ENCODE results near the gene ARIH2. TPM values are rescaled to one million over a fixed set of nuclear protein-coding genes. Genes with fewer than 3 reads are reported as not detected.

Gene ARIH2
- total and polyA plus RNA-seq, 2 experiments from 2014 or later, result 76.4 to 118 TPM

DNA sequence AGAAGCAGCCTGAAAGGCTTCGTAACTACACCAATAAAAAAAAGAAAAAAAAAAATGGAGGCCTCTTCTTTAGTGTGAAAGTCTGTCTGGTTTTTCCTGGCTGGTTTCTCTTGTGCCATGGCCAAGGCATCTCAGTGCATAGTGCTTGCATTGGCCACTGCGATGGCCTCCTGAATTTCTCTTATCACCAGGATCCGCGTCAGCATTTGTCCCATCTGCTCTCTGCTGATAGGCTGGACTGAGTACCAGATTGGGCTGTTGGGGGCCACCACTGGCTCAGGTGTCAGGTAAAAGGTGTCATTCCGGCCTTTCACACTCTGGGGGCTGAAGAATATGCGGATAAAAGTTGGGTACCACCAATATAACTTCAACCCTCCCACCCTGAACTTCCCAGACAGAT, 111.7 kb downstream of the ARIH2 start (continued):
- TF ChIP-seq JUNB (IDR thresholded peaks at IDR 0.05; ENCODE audit: unreplicated experiment) (no peak), EZH2 (IDR thresholded peaks at IDR 0.05; ENCODE audit: low read depth, unreplicated experiment) (no peak), ZNF331 (CRISPR knock-in tag; IDR thresholded peaks at IDR 0.05; ENCODE audit: low read depth) (no peak), POLR2AphosphoS5 (IDR thresholded peaks at IDR 0.05; ENCODE audit: low read depth) (no peak), ZNF114 (CRISPR knock-in tag; IDR thresholded peaks at IDR 0.05) (no peak), EZH2phosphoT487 (IDR thresholded peaks at IDR 0.05; ENCODE audit: unreplicated experiment) (no peak)
- TF ChIP-seq, protein P1, sequence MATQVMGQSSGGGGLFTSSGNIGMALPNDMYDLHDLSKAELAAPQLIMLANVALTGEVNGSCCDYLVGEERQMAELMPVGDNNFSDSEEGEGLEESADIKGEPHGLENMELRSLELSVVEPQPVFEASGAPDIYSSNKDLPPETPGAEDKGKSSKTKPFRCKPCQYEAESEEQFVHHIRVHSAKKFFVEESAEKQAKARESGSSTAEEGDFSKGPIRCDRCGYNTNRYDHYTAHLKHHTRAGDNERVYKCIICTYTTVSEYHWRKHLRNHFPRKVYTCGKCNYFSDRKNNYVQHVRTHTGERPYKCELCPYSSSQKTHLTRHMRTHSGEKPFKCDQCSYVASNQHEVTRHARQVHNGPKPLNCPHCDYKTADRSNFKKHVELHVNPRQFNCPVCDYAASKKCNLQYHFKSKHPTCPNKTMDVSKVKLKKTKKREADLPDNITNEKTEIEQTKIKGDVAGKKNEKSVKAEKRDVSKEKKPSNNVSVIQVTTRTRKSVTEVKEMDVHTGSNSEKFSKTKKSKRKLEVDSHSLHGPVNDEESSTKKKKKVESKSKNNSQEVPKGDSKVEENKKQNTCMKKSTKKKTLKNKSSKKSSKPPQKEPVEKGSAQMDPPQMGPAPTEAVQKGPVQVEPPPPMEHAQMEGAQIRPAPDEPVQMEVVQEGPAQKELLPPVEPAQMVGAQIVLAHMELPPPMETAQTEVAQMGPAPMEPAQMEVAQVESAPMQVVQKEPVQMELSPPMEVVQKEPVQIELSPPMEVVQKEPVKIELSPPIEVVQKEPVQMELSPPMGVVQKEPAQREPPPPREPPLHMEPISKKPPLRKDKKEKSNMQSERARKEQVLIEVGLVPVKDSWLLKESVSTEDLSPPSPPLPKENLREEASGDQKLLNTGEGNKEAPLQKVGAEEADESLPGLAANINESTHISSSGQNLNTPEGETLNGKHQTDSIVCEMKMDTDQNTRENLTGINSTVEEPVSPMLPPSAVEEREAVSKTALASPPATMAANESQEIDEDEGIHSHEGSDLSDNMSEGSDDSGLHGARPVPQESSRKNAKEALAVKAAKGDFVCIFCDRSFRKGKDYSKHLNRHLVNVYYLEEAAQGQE (IDR thresholded peaks at IDR 0.05; ENCODE audit: unreplicated experiment), result no peak
- TF ChIP-seq, protein P2, sequence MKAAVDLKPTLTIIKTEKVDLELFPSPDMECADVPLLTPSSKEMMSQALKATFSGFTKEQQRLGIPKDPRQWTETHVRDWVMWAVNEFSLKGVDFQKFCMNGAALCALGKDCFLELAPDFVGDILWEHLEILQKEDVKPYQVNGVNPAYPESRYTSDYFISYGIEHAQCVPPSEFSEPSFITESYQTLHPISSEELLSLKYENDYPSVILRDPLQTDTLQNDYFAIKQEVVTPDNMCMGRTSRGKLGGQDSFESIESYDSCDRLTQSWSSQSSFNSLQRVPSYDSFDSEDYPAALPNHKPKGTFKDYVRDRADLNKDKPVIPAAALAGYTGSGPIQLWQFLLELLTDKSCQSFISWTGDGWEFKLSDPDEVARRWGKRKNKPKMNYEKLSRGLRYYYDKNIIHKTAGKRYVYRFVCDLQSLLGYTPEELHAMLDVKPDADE (IDR thresholded peaks at IDR 0.05), result no peak
- TF ChIP-seq, protein P3, sequence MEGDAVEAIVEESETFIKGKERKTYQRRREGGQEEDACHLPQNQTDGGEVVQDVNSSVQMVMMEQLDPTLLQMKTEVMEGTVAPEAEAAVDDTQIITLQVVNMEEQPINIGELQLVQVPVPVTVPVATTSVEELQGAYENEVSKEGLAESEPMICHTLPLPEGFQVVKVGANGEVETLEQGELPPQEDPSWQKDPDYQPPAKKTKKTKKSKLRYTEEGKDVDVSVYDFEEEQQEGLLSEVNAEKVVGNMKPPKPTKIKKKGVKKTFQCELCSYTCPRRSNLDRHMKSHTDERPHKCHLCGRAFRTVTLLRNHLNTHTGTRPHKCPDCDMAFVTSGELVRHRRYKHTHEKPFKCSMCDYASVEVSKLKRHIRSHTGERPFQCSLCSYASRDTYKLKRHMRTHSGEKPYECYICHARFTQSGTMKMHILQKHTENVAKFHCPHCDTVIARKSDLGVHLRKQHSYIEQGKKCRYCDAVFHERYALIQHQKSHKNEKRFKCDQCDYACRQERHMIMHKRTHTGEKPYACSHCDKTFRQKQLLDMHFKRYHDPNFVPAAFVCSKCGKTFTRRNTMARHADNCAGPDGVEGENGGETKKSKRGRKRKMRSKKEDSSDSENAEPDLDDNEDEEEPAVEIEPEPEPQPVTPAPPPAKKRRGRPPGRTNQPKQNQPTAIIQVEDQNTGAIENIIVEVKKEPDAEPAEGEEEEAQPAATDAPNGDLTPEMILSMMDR (conservative IDR thresholded peaks at IDR 0.05; ENCODE audit: low read depth in 2 of 2), result no peak

DNA sequence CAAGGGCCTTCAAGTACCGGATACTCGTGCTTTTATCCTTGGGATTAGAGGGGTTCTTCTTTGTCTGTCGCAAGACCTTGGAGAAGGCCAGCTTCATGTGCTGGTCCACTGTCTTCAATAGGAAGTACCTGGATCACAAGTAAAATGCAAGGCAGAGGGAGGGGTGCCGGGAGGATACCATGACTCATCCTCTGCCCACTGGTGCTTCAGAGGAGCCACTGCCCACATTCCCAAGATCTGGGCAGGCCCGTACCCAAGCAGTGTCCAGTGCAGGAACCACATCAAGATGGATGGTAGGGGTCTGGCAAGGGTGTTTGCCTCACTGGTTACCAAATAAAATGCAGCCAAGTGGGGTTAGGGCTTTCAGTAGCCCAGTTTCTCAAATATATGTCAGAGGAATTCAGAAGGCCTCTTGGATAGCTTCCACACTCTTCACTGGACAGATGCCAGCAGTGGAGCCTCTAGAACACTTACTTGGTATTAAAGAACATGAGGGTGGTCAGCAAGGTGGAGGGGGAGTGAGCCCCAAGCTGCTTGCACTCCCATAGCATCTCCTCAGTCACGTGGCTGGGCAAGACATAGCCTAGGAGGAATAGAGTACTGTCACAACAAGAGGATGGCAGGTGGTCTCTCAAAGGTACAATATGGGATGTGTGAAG, 114.1 kb downstream of the ARIH2 start:
- Mint-ChIP-seq H3K27me3 (ENCODE audit: insufficient read depth, low read depth, poor library complexity) (peaks cover 20% of the 10 kb centered on the region), H3K36me3 (ENCODE audit: low read depth) (peaks cover 71% of the 10 kb centered on the region), H3K4me1 (peaks cover 12% of the 10 kb centered on the region), H3K27ac (no peak overlapping the region), H3K9me3 (no peaks in the 10 kb centered on the region; the same call in 2 of the 3 replicates), H3K4me3 (no peak overlapping the region)
- H3K27ac ChIP-seq (ENCODE audit: low read depth), result no peak overlapping the region
- no peak overlapping the region for H2AFZ ChIP-seq
- ATAC-seq (no peak), DNase-seq (ENCODE audit: low spot score) (no peak)
- H3K4me3 ChIP-seq, result no peak overlapping the region
- H3K79me2 ChIP-seq (replicated peaks; ENCODE audit: insufficient read depth), result peaks cover 11% of the 10 kb centered on the region
- H3K4me1 ChIP-seq (ENCODE audit: insufficient read depth), result peaks cover 7% of the 10 kb centered on the region; the same call in 1 of the 2 replicates
- H3K27me3 ChIP-seq (ENCODE audit: insufficient read depth), result no peaks in the 10 kb centered on the region
- H3F3A ChIP-seq (replicated peaks; ENCODE audit: low read depth), result peaks cover 52% of the 10 kb centered on the region
- peaks cover 44% of the 10 kb centered on the region for H3K36me3 ChIP-seq (ENCODE audit: insufficient read depth)
- peaks cover 14% of the 10 kb centered on the region for H4K20me1 ChIP-seq (replicated peaks; ENCODE audit: insufficient read depth)
- H3K4me2 ChIP-seq, result no peak overlapping the region
- H3K9me2 ChIP-seq (ENCODE audit: insufficient read depth), result no peaks in the 10 kb centered on the region
- no peak for TF ChIP-seq ZNF331 (CRISPR knock-in tag; IDR thresholded peaks at IDR 0.05; ENCODE audit: low read depth)
- TF ChIP-seq, protein P2 (IDR thresholded peaks at IDR 0.05), result no peak
- TF ChIP-seq, protein P4, sequence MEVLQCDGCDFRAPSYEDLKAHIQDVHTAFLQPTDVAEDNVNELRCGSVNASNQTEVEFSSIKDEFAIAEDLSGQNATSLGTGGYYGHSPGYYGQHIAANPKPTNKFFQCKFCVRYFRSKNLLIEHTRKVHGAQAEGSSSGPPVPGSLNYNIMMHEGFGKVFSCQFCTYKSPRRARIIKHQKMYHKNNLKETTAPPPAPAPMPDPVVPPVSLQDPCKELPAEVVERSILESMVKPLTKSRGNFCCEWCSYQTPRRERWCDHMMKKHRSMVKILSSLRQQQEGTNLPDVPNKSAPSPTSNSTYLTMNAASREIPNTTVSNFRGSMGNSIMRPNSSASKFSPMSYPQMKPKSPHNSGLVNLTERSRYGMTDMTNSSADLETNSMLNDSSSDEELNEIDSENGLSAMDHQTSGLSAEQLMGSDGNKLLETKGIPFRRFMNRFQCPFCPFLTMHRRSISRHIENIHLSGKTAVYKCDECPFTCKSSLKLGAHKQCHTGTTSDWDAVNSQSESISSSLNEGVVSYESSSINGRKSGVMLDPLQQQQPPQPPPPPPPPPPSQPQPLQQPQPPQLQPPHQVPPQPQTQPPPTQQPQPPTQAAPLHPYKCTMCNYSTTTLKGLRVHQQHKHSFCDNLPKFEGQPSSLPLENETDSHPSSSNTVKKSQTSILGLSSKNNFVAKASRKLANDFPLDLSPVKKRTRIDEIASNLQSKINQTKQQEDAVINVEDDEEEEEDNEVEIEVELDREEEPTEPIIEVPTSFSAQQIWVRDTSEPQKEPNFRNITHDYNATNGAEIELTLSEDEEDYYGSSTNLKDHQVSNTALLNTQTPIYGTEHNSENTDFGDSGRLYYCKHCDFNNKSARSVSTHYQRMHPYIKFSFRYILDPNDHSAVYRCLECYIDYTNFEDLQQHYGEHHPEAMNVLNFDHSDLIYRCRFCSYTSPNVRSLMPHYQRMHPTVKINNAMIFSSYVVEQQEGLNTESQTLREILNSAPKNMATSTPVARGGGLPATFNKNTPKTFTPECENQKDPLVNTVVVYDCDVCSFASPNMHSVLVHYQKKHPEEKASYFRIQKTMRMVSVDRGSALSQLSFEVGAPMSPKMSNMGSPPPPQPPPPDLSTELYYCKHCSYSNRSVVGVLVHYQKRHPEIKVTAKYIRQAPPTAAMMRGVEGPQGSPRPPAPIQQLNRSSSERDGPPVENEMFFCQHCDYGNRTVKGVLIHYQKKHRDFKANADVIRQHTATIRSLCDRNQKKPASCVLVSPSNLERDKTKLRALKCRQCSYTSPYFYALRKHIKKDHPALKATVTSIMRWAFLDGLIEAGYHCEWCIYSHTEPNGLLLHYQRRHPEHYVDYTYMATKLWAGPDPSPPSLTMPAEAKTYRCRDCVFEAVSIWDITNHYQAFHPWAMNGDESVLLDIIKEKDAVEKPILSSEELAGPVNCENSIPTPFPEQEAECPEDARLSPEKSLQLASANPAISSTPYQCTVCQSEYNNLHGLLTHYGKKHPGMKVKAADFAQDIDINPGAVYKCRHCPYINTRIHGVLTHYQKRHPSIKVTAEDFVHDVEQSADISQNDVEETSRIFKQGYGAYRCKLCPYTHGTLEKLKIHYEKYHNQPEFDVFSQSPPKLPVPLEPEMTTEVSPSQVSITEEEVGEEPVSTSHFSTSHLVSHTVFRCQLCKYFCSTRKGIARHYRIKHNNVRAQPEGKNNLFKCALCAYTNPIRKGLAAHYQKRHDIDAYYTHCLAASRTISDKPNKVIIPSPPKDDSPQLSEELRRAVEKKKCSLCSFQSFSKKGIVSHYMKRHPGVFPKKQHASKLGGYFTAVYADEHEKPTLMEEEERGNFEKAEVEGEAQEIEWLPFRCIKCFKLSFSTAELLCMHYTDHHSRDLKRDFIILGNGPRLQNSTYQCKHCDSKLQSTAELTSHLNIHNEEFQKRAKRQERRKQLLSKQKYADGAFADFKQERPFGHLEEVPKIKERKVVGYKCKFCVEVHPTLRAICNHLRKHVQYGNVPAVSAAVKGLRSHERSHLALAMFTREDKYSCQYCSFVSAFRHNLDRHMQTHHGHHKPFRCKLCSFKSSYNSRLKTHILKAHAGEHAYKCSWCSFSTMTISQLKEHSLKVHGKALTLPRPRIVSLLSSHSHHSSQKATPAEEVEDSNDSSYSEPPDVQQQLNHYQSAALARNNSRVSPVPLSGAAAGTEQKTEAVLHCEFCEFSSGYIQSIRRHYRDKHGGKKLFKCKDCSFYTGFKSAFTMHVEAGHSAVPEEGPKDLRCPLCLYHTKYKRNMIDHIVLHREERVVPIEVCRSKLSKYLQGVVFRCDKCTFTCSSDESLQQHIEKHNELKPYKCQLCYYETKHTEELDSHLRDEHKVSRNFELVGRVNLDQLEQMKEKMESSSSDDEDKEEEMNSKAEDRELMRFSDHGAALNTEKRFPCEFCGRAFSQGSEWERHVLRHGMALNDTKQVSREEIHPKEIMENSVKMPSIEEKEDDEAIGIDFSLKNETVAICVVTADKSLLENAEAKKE (CRISPR knock-in tag; IDR thresholded peaks at IDR 0.05), result no peak
